Adrenal gland (tissue), 12 donors: ENCODE results near the gene BCL3. TPM values are rescaled to one million over a fixed set of nuclear protein-coding genes. Genes with fewer than 3 reads are reported as not detected.

Experiments used
- DNase-seq, 7 donors: peaks; one replicate each; pipeline ENCODE4 v3.0.0-alpha.2; 2019 to 2020
- H3K27ac ChIP-seq, 5 donors: fragments of 200-600 bp; sonication (generic) in 4 of 5; 1 replicate in 3 of 5; 2 replicates in 2 of 5; pipeline versions ENCODE4 v1.5.1 to v1.8.0; 2016 to 2020; ENCODE audit warnings: mild to moderate bottlenecking in 1 of 5
- H3K27me3 ChIP-seq: fragments of 200-600 bp; 2 replicates; pipeline ENCODE4 v1.8.0; 2021
- H3K36me3 ChIP-seq, 2 donors: fragments of 200-600 bp; replicated peaks in 1 of 2; 1 replicate in 1 of 2; 2 replicates in 1 of 2; pipeline versions ENCODE4 v1.5.1 to v1.8.0; 2018 to 2022
- H3K4me1 ChIP-seq, 2 donors: fragments of 200-600 bp; replicated peaks in 1 of 2; 1 replicate in 1 of 2; 2 replicates in 1 of 2; pipeline versions ENCODE4 v1.5.1 to v1.8.0; 2018 to 2021
- H3K4me3 ChIP-seq, 4 donors: fragments of 200-600 bp; sonication (generic) in 3 of 4; one replicate each; pipeline ENCODE4 v1.5.1; 2016 to 2018
- H3K9me3 ChIP-seq, 3 donors: fragments of 200-600 bp; sonication (generic) in 1 of 3; replicated peaks in 1 of 3; 1 replicate in 2 of 3; 2 replicates in 1 of 3; pipeline versions ENCODE4 v1.5.1 to v1.8.0; 2016 to 2021
- CTCF ChIP-seq, 6 experiments: fragments of 450-650 bp in 4 of 6; fragments of 200-600 bp in 2 of 6; sonication (generic) in 1 of 6; IDR thresholded peaks; 1 replicate in 5 of 6; 2 replicates in 1 of 6; pipeline versions ENCODE4 v1.5.1 to v1.8.0; 2016 to 2021; ENCODE audit warnings: antibody characterized with exemption in 6 of 6, mild to moderate bottlenecking in 2 of 6, moderate library complexity in 1 of 6
- POLR2A ChIP-seq, 2 donors: fragments of 450-650 bp; IDR thresholded peaks; one replicate each; pipeline ENCODE4 v1.6.1; 2017; ENCODE audit warnings: antibody characterized with exemption in 2 of 2, mild to moderate bottlenecking in 2 of 2, moderate library complexity in 1 of 2
- WGBS, 4 donors: extraction: QIAGEN DNeasy Blood & Tissue Kit in 2 of 4; methylation state at CpG; one replicate each; pipeline versions ENCODE4 v1.1.5 to v1.1.7; 2013 to 2017; 5-methylcytosine and 5-hydroxymethylcytosine counted together
- intact Hi-C, 2 donors: fragments of 100-400 bp; cut with DNase I; formaldehyde crosslinking; loops; one replicate each; pipeline versions ENCODE4 v1.14.1 to v1.15.0; 2022 to 2023
- polyA plus RNA-seq, 3 donors: library from polyadenylated mRNA; stranded (reverse); fragments of 200-250 nt in 2 of 3; fragments of 350-450 nt in 1 of 3; fragmentation: Illumina TruSeq in 1 of 3; extraction: RNeasy Lipid Tissue Mini Kit (QIAGEN cat#74804) in 1 of 3; gene quantifications; one replicate each; pipeline ENCODE4 v1.2.3, GENCODE V29; 2013 to 2014
- total RNA-seq, 9 donors: library from RNA; depleted of rRNA in 4 of 9; stranded (reverse); fragments of >200 nt in 4 of 9; fragments of 120-200 nt in 1 of 9; fragmentation: NEBNext Ultra II Directional in 1 of 9; extraction: Animal tissue kit (Norgen Biotek cat#: 25700) in 1 of 9; gene quantifications; one replicate each; pipeline versions ENCODE4 v1.1.0 to v1.2.4, GENCODE V29; 2013 to 2023
- donor health status: healthy with polysubstance abuse.
- donor health status: Bipolar disorder and iron deficiency.
- donor health status: DM: yes; HTN: yes; CAD: no.
- donor health status: DM: no; HTN: no; CAD: no.
- donor health status: DM: no; HTN: no; CAD: no.
- donor health status: DM: yes; HTN: yes; CAD: no.

BCL3 gene
- total and polyA plus RNA-seq, 12 donors: 1.00 to 120 (median 46.7) TPM

DNA sequence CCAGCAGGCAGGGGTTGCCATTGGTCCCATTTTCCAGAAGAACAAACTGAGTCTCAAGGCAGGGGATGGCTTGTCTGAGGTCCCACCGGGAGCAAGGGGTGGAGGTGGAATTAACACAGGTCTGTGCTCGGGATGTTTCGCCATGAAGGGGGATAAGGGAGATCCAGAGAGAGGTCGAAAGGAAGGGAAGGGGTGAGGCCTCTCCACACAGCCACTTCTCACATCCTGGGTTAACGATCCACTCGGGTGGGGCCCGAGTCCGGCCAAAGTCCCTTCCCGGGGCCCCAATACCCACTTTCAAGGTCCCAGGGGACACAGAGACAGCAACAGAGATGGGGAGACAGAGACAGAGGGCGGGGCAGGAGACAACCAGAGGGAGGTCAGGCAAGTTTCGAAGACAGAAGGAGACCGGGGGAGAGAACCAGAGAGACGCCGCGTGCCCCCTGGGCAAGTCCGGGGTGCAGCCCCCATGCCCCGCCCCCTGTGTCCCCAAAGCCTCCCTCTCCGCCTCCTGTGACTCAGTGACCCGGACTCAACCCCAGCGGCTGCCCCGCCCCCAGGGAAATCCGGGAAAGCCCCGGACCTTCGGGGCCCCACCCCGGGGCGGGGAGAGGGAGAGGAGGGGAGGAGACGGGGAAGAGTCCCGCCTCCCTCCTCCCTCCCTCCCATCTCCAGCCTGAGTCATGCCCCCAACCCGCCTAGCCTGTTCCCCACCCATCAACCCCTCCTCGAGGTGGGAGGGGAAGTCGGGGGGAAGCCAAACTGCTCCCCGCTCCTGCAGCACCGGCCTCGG is 1.4 kb upstream of the BCL3 start:
- TF ChIP-seq CTCF (IDR thresholded peaks at IDR 0.05) (no peak), POLR2A (IDR thresholded peaks at IDR 0.05) (no peak)
- peak overlapping the region; percentile 73 to 98 (median 87) for H3K27ac ChIP-seq
- WGBS, 4 donors: 5 to 12% (median 8%) methylated on average over 17 to 34 of the region's 34 CpGs
- H3K36me3 ChIP-seq: peaks cover 0 to 18% of the 10 kb centered on the region in 2 donors
- intact Hi-C loops: no loop called here
- H3K4me3 ChIP-seq: peak overlapping the region in 3 of 4 donors; percentile 23 to 97 (median 28)
- no peaks in the 10 kb centered on the region for H3K27me3 ChIP-seq
- DNase-seq: peak; percentile 94 to 98 (median 97)
- no peaks in the 10 kb centered on the region for H3K9me3 ChIP-seq
- peaks cover 44 to 73% of the 10 kb centered on the region in 2 donors for H3K4me1 ChIP-seq

GRCh38 chr19:44747739-44748425 is 626 bp upstream of the BCL3 start:
- DNase-seq: peak; percentile 78 to 90 (median 88)
- peak overlapping the region; percentile 73 to 98 (median 87) for H3K27ac ChIP-seq
- peaks cover 0 to 25% of the 10 kb centered on the region in 2 donors for H3K36me3 ChIP-seq
- H3K9me3 ChIP-seq: no peaks in the 10 kb centered on the region
- TF ChIP-seq CTCF (IDR thresholded peaks at IDR 0.05) (no peak), POLR2A (IDR thresholded peaks at IDR 0.05) (peak; percentile 34 to 44)
- H3K4me1 ChIP-seq: peaks cover 44 to 73% of the 10 kb centered on the region in 2 donors
- H3K27me3 ChIP-seq: no peaks in the 10 kb centered on the region
- WGBS, 4 donors: 0 to 2% (median 1%) methylated on average over 15 to 26 of the region's 26 CpGs
- intact Hi-C loops: no loop called here
- peak overlapping the region in 3 of 4 donors; percentile 28 to 97 (median 51) for H3K4me3 ChIP-seq

DNA sequence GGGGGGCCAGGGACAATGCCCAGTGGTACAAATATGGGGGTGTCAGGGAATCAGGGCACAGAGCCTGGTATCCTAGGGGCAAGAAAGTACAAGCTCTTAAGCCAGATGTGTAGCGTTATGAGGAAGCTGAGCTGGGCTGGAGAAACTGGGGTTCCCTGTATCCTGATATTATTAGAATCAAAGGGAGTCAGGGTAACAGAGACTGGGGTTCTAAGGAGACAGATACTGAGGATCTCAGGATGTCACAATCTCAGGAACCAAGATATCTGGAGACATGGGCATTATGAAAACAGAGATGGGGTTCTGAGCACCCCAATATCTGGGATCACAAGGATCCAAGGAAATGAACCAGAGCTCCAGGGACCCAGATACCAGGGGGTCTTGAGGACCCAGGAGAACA is 784 bp downstream of the BCL3 start:
- no peak for DNase-seq
- Histone ChIP-seq H3K4me1 (peaks cover 49 to 66% of the 10 kb centered on the region in 2 donors), H3K36me3 (peaks cover 0 to 26% of the 10 kb centered on the region in 2 donors), H3K27me3 (no peaks in the 10 kb centered on the region), H3K27ac (peak overlapping the region; percentile 73 to 98 (median 88)), H3K4me3 (peak overlapping the region in 3 of 4 donors; percentile 51 to 98 (median 97)), H3K9me3 (no peaks in the 10 kb centered on the region)
- 9 to 38% (median 16%) methylated on average over 1 of the region's 1 CpG for WGBS, 4 donors
- intact Hi-C loops: no loop called here
- TF ChIP-seq CTCF (IDR thresholded peaks at IDR 0.05) (no peak), POLR2A (IDR thresholded peaks at IDR 0.05) (no peak)

- Histone ChIP-seq H3K9me3 (no peaks in the 10 kb centered on the region), H3K27ac (peak overlapping the region in 2 of 5 donors; percentile 93 to 98), H3K4me1 (peaks cover 51 to 66% of the 10 kb centered on the region in 2 donors), H3K27me3 (no peaks in the 10 kb centered on the region), H3K4me3 (peak overlapping the region in 2 of 4 donors; percentile 26 to 97), H3K36me3 (peaks cover 0 to 30% of the 10 kb centered on the region in 2 donors)
- TF ChIP-seq CTCF (IDR thresholded peaks at IDR 0.05) (no peak), POLR2A (IDR thresholded peaks at IDR 0.05) (no peak)
- intact Hi-C loops: no loop called here
- 74 to 89% (median 86%) methylated on average over 10 of the region's 10 CpGs for WGBS, 4 donors
- DNase-seq: no peak
Measured at GRCh38 chr19:44749994-44750393, 1.5 kb downstream of the BCL3 start.
